Activated CD8-positive, alpha-beta memory T cell treated with anti-CD3 and anti-CD28 coated beads, Interleukin-2, amount 50 U/mL, for 4 hours (primary cell): Measurements from ENCODE around the gene KCNJ8.
"Not testable (repeated sequence)": the region's sequence is repeated elsewhere in the genome, so short reads cannot be mapped to it uniquely, and the experiment has no call there.

ENCODE experiments used
- DNase-seq: peaks from one replicate; pipeline ENCODE4 v3.0.0-alpha.2; 2020

KCNJ8 gene

DNA sequence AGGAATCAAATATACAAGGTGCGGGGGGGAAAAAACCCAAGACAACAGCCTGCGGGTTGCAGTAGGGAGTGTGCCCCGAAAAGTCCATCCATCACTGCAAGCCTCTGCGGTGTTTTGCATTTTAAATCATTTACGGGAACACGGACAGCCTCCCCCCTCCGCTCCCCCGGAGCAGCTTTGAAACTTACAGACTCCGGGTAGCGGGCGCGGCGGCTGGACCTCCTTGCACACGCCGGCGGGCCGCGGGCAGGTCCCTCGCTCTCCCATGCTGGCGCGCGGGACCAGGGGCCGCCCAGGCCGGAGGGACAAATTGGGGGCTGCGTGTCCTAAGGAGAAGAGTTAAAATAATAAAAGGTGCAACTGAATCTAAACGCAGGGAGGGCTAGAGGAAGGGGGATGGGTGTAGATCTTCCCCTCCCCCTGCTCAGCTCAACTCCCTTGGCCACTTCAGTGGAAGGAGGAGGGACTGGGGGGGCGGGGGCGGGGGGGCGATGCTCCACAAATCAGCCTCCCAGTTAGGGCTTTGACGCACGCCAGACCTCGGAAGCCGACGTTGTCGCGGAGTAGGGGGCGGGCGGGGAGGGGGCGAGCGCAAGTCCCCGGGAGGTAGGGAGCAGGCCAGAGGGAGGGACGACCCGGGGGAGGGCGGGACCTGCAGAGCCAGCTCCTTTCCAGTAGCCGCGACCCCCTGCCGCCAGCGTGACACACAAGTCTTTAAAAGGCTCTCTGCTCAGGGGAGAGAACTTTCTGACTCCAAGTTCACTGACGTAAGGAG, at the start of gene KCNJ8:
Gene KCNJ8 (minus strand): TSS at position 349 of the 775 bp plus-strand sequence. CDS start 1,090 bp downstream, outside the sequence.
- no peak for DNase-seq

DNA sequence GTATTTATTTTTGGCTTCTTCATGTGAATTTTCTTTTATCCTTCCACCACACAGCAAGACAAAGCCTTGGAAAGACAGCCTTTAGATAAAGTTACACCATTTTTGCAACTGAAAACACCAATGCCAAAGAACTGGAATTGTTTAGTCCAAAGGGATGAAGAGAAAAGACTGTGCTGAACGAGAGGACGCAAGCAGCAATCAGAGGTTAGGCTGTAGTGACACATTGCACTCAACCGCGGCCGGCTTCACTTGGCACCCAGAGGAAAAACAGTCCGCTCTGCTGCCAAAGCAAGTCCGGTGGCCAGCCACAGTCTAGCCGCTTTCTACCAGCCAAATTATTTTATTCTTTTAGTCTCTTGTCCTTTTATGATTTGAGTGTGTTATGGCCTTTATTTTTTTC, 49.1 kb upstream of the KCNJ8 start:
- no peak for DNase-seq

DNA sequence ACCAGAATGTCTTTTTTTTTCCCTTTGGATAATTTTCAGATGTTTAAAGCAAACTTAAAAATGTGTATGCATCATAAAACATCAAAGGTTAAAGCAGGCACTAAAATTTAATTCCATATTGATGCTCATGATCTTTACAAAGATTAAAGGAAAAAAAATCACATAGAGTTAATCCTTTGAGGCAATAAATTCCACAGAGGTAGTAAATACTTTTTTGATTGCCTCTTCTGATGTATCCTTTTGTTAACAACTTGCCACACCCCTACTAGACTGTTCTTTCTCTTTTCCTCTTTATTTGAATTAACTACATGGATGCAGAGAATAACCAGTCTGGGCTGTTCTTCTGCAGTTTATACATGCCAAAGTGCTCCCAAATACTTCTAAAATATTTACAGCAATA, 45.2 kb upstream of the KCNJ8 start:
- DNase-seq, result no peak

DNA sequence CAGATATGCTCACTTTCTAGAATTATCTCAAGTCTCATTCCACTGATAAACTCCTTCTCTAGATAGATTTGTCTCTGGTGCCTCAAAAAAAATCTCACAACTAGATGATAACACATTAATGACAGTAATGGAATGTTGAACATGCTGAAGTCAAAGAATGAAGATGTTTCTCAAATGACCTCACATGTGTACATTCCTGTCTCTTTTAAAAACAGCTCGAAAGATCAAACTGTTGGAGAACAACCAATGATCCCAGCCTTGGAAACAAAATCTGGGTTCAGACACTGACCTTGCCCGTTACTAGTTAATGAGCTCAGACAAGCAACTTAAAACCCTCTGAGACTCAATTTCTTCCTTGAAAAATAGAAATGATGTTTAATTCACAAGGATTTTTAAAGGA, 44.7 kb upstream of the KCNJ8 start:
- no peak for DNase-seq

DNA sequence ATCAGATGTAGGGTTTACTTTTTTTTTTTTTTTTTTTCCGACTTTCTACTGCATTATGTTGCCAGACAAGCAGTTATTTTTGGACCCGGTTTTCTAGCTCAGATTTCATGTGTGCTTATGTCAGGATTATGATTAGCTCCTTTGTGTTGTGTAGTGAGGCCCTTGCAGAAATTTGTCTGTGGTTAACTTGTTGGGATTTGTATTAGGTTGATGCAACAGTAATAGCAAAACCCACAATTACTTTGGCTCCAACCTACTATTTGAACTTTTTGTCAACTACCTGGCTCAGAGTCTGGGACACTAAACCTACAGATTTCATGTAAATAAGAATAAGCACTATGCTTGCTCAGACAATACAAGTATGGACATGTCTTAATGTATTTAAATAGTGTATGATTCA, 44.1 kb upstream of the KCNJ8 start:
- DNase-seq, result no peak

DNA sequence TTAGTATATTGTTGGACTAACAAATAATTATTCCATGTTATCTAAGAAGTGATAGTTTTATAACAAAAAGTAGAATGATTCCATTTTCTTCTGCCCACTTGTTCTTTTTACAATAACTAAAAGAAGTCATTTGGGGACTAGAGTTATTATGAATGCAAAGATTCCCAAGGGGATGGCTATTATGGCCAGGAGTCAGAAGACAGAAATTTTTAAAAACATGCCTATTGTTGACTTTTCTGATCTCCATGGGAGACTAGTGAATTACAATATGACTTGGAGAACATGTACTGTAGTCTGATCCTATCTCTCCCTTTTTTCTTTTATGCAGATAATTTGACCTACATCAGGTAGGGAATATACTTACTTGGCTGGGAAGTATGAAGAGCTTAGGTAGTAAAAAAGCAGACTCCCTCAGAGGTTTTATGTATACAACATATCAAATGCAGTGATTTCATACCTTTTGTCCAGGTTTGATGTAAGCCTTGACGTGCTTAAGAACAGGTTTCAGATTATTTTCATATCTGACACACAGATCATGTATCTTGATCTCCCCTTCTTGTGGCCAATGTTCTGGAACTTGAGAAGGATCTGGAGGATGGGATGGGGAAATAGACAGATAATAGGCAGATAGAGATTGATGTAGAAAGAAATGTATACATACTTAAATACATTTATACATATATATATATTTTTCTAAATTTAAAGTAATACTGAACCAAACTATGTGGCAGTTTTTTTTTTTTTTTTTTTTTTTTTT, 41.0 kb upstream of the KCNJ8 start:
- DNase-seq, result no peak

DNA sequence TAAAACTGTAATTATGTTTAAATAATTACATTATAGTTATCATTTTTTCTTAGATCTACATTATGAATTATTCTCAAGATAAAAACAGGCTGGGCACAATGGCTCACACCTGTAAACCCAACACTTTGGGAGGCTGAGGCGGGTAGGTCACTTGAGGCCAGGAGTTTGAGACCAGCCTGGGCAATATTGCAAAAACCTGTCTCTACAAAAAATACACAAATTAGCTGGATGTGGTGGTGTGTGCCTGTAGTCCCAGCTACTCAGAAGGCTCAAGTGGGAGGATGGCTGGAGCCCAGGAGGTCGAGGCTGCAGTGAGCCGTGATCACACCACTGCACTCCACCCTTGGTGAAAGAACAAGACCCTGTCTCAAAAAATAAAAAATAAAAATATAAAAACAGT, 40.3 kb upstream of the KCNJ8 start:
- DNase-seq, result no peak

DNA sequence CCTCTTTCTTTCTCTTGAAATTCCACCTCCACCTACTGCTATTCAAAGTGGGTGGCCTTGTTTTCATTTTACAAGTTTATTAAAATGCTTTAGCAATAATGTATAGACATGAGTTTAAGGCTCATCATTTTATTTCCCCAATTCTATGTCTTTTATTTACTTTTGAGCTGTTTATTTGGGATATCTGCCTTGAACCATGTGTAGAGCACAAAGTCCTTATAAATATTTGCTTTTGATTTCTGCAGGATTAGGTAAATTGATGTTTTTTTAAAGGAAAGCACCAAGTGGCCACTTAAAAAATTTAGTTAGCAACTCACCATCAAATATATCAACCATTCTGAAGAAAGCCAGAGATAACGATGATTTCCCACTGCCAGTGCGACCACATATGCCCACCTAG, 39.8 kb upstream of the KCNJ8 start:
- no peak for DNase-seq

DNA sequence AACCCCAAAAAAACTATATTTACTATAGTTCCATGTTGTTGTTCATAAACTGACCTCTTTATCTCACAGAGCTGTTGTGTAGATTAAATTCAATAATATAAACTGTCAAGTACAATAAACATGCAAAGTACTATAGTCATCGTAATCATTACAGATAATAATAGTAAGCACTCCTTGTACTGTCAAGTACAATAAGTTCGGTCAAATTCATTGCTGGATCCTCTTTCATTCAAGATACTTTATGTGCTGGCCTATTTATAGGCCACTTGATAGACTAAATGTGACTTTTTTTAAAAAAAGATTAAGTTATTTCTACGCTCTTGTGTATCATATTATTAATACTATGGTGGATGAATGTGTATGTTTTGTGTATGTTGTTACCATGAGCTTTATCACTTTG, 39.2 kb upstream of the KCNJ8 start:
- no peak for DNase-seq

DNA sequence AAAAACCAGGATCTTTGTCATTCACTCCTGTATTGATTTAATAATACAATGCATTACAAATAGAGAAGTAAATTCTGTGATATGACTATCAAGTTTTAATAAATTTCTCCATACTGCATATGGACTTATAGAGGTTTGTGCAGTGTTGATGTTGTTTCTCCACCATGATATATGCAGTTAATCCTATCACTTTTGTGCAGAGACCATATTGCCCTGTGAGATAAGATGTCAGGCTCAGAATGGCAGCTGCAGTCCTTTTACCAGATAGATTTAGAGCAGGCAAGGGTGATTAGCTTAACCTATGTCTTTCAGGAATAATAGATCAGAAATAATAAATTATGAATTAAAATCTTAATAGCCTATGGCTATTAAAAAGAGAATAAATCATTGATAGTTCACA, 38.6 kb upstream of the KCNJ8 start:
- DNase-seq, result no peak

DNA sequence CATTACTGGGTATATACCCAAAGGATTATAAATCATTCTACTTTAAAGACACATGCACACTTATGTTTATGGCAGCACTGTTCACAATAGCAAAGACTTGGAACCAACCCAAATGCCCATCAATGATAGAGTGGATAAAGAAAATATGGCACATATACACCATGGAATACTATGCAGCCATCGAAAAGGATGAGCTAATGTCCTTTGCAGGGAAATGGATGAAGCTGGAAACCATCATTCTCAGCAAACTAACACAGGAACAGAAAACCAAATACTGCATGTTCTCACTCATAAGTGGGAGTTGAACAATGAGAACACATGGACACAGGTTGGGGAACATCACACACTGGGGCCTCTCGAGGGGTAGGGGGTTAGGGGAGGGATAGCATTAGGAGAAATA, 37.8 kb upstream of the KCNJ8 start:
- not testable (repeated sequence) for DNase-seq

DNA sequence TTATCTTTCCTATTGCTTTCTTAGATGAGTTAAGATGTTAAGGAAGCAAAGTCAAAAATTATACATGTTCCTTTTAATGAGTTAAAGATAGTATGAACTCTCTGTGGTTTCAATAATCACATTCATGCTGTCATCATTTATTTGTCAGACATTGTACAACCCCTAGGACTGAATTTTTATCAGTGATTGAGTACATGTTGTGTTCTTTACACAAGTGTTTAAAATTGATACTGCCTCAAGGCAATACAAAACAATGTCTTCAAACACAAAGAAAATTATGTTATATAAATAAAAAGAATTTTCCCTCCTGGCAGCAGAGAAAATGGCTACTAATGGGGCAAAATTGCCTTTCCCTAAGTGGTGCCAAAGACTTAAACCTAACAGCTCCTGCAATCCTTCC, 34.6 kb upstream of the KCNJ8 start:
- DNase-seq, result no peak

DNA sequence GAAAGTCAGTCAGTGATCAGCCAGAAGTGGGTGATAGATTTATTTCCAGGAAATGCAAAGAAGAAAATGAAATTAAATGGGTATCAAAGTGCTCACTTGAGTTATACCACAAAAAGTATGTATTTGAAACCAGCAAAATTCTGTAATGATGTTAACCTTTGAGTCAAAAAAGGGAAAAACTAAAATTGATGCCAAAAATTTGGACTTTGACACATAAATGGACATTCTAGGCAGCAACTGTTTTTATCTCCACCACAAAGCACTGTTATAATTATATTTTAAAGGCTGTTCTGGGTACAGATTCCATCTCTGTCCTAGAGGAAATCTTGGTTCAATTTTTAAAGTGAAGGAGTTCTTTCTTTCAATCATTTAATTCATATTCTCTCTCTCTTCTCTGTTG, 31.7 kb upstream of the KCNJ8 start:
- DNase-seq, result no peak

DNA sequence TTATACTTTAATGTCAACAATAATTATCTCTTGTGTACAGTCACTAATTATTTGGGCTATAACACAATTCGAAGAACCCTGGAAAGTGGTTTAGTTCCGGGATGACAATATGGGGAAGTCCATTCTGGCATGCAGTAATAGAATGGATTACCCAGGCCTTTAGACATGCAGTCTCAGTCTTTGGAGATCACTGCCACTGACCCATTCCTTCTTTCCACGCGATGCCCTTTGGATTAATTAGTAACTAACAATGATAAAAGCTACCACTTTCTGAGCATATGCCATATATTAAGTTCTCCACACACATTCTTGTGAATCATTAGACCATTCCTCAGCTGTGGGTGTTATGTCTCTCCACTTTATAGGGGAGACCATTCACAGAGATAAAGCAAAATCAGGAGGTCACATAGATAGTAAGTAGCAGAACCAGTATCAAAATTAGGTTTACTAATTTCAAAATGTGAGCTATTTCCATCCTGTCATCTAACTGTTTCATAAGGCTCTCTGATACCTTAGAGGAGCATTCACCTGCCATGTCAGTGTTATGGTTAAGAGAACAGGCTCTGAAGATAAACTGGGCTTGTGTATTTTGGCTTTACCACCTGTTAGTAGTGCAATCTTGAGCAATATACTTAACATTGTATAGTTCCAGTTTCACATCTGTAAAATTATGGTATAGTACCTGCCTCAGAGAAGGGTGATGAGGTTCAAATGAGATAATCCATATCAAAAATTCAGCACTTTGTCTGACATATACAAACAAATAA, 27.2 kb upstream of the KCNJ8 start:
- no peak for DNase-seq

DNA sequence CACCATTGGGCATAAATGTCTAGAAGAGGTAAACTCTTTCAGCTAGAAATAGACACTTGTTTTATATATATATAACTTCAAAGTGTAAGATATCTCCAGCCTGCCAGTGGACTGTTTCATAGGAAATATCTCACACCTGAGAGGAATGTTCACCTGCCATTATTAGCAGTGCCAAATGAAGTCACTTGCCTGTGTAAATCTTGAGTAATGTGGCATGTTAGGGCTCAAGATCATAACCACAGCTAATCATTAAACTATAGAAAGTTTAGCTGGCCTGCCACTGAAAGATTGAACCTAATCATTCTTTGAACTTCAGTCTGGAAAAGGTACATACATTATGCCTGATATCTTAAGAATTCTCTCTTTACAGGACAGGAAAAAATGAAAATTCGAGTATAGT, 25.5 kb upstream of the KCNJ8 start:
- DNase-seq, result no peak

DNA sequence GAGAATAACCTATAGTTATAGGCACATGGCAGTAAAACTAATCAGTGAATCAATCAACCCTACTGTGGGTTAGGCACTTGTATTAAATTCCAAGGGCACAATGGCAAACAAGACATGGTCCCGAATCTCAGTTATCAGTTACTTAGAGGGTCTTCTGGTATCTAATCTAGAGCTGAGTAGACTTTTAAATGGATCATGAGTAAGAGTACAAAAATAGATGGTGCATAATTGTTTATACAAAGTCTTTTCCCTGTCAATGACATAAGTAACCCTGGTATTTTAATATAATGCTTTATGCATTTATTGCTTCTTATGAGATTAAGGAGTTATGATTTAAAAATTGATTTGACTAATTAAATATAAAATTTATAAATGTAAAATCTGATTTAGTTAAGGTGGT, 23.0 kb upstream of the KCNJ8 start:
- DNase-seq, result no peak

DNA sequence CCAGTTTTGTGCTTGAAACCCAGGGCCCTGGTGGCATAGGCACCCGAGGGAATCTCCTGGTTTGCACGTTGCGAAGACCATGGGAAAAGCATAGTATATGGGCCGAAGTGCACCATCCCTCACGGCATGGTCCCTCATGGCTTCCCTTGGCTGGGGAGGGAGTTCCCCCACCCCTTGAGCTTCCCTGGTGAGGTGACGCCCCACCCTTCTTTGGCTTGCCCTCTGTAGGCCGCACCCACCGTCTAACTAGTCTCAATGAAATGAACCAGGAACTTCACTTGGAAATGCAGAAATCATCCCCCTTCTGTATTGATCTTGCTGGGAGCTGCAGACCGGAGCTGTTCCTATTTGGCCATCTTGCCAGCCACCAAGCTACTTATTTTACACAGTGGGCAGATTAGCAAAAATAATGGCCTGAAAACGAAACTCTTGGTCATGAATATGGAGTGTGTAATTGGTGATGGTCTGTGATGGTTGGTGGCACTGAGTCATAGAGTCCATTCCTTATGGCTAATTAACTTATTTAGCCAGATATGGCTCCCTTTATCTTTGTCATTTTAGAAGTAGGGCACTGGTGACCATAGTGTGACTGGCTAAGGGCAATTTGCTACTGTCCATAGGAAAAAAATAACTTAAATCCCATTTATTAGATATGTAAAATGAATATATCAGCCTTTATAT, 21.3 kb upstream of the KCNJ8 start:
- no peak for DNase-seq

DNA sequence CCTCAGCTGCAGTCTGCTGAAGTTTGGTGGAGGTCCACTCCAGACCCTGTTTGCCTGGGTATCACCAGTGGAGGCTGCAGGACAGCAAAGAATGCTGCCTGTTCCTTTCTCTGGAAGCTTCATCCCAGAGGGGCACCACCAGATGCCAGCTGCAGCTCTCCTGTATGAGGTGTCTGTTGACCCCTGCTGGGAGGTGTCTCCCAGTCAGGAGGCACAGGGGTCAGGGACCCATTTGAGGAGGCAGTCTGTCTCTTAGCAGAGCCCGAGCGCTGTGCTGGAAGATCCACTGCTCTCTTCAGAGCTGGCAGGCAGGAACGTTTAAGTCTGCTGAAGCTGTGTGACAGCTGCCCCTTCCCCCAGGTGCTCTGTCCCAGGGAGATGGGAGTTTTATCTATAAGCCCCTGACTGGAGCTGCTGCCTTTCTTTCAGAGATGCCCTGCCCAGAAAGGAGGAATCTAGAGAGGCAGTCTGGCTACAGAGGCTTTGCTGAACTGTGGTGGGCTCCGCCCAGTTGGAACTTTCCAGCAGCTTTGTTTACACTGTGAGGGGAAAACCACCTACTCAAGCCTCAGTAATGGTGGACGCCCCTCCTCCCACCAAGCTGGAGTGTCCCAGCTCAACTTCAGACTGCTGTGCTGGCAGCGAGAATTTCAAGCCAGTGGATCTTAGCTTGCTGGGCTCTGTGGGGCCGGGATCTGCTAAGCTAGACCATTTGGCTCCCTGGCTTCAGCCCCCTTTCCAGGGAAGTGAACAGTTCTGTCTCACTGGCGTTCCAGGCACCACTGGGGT, 20.5 kb upstream of the KCNJ8 start:
- DNase-seq, result not testable (repeated sequence)

DNA sequence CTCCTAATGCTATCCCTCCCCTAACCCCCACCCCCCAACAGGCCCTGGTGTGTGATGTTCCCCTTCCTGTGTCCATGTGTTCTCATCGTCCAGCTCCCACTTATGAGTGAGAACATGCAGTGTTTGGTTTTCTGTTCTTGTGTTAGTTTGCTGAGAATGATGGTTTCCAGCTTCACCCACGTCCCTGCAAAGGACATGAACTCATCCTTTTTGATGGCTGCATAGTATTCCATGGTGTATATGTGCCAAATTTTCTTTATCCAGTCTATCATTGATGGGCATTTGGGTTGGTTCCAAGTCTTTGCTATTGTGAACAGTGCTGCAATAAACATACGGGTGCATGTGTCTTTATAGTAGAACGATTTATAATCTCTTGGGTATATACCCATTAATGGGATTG, 15.2 kb upstream of the KCNJ8 start:
- not testable (repeated sequence) for DNase-seq

DNA sequence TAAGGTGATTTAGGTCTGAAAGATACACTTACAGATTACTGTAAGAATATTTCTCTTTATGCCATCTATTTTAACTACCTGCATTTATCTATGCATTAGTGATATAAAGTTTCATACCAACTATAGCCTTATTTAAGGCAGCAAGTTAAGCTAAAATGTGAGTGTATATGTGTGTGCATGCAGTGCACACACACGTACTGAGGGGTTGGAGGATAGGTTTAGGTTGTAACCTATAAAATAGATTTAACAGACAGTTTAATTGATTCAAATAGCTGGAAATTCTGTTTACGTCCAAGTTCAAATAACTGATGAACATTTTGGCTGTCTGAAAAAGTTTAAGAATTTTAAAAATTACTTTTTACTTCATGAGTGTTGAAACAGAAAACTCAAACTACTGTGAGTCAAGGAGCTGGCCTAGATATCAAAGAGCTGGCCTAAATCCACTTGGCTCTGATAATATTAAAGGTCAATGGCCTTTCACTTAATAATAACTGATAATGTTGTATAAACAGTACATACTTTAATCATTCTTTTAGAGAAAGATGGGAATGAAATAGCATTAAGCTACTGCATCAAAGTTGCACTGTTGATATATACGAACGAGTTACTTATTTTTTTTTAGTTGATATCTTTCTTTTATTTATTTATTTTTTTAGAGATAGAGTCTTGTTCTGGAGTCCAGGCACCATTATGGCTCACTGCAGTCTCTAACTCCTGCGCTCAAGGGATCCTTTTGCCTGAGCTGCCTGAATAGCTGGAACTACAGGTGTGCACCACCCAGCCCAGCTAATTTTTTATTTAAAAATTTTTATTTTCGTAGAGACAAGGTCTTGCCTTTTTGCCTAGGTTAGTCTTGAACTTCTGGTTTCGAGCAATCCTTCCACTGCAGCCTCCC, 13.8 kb upstream of the KCNJ8 start:
- no peak for DNase-seq

DNA sequence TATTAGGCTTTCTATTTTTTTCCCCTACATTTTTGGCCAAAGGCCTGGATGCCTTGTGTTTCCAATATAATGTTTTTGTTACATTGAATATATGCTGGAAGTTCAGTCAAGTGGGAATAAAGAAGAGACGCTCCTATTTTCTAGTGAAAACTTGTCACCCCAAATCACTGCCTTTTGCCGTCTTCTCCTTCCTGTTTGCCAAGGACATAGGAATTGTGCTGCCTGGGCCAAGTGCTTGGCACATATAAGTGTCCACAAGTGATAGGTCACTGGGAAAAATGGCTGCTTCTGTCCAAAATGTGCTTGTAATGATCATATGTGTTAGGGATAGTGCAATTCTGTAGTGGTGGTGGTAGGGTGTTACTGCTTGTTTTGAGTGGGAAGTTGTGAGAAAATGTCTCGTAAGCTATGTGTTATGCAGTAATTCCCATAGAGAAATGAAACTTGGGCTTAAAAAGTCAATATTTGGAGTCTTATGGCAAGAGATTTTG, 11.6 kb upstream of the KCNJ8 start:
- no peak for DNase-seq
